NCI-H2029 (cell line): ENCODE results near the gene CAMTA1.
"Not testable (repeated sequence)": the region's sequence is repeated elsewhere in the genome, so short reads cannot be mapped to it uniquely, and the experiment has no call there.

Experiments
- DNase-seq: peaks from one replicate; lab custom pipeline; 2025; lab: John Stamatoyannopoulos, UW

The CAMTA1 gene

DNA sequence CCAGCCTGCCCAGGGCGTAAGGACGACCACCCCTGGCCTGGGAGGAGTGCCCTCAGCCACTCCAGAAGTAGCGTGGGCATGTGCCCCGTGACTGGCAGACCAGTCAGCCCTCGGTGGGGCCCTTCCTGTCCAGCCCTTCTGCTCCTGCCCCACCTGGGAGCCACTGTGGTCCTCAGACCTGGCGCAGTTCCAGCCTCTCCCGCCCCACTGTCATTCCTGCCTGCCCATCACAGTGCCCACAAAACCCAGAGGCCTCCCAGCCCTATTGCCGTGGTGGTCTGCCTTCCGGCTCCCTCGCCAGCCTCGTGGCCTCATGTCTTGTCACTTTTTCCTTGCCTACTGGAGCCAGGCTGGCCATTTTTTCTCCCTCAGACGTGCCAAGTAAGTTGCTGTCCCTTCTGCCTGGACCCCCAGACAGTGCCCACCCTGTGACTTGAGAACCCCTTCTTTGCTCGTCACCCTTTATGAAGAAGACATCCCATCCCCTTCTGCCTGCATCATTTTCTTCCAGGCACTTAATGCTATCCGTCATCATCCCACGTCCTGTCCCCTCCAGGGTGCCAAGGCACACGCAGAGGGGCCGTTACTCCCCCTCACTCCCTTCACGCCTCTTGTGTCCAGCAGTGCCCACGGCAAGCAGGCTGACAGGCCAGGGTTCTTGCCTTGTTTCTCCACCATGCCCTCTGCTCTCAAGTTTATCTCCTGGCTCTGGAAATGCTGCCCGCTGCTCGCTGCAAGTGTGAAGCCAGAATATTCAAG is 122.6 kb downstream of the CAMTA1 start:
- no peak for DNase-seq

DNA sequence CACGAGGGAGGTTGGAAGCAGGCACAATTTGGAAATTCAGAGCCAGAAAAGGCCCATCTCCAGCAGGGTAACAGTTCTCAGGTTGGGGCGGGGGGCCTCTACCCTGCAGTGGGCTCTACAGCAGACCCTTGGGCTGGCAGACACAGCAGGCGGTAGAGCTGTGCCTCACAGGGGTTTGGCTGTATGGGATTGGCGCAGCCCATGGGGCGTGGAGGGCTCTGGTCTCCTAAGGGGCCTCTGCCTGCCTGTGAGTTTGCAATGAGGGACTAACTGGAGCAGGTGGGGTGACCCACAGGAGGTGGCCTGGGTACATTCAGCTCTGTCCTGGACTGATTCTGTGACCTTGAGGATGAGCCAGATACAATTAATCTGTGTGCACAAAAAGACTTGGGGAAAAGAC is 124.1 kb downstream of the CAMTA1 start:
- no peak for DNase-seq

DNA sequence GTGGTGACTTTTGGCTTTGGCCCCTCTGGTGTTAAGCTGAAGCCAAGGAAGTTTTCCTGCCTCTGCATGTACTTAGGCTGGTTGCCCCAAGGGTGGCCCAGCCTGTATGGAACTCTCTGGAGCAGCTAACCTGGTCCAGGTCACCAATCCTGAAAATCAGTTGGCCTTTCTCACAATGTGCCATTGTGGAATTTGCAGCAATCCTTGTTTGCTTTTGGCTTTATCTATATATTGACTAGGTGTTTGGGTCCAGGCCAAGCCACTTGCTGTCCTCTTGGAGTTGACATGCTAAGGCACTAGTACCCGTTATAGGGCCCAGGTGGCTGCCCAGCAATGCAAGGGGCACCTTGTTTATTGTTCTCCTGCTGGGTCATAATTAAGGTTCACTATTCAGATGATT is 124.6 kb downstream of the CAMTA1 start:
- DNase-seq: no peak

DNA sequence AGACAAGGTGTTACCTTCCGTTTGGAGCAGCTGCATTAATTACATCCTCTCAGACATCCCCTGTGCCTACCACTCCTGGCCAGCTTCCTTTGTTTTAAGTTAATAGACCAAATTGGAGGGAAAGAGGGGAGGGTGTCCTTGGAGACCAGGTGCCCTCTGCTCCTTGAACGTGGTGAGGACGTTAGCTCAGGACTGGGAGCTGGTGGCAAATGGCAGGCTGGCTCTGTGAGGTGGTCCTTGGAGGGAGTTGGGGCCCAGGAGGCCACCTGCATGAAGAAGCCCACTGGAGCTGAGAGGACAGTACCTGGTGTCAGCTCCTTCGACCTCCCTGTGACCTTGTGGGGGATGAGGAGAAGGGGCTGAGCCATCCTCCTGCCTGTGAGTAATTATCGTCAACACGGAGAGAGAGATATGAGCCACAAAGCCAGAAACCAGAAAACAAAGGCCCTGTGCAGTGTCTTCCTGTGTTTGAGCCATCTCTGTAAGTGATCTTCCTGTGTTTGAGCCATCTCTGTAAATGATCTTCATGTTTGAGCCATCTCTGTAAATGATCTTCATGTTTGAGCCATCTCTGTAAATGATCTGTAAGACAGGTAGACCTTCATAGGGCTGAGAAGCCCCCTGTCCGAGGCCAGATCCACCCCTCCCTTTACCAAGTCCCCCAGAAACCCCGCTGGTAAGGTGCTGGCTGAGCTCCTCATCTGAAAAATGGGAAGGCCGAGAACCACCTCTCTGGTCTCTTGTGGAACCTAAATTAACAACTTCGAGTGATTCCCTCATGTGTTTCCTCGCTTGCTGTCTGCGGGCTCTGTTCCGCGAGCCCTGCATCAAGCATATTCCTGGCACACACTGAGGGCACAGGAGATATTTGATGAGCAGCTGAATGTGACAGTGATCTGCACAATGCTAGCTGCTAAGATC is 126.0 kb downstream of the CAMTA1 start:
- DNase-seq: no peak

DNA sequence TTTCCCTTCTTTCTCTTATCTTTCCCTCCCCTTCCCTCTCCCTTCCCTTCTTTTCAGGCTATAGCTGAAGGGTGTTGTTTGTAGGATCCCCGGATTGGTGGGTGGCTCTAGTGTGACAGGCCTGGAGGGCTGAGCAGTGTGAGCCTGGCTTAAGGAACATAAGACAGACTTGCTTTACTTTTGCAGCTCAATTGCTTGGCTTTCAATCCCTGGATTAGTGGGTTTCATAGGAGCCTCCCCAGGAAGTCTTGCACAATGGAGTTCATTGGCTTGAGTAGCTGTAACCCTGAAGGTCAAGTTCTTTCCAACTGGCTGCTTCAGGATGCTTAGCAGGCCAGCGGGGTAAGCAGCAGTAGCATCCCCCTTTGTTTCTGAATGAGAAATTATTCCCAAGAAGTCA is 126.7 kb downstream of the CAMTA1 start:
- DNase-seq: no peak

DNA sequence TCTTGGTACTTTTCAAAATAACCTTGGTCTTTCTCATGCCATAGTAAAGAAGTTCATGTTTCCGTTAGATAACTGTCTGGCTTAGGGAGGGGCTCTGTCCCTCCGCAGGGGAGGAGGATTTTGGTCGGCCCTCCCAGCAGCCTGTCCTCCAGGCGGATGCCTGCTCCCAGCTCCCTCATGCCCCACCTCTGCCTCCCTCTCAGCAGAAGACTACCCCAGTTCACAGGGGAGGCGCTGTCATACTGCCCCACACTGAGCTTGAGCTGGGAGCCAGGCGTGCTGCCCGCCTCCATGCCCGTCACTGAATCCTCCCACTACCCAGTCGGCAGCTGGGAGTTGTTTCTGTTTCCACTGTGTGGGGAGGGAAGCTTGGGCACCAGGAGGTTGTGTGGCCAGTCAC is 127.3 kb downstream of the CAMTA1 start:
- DNase-seq: no peak

DNA sequence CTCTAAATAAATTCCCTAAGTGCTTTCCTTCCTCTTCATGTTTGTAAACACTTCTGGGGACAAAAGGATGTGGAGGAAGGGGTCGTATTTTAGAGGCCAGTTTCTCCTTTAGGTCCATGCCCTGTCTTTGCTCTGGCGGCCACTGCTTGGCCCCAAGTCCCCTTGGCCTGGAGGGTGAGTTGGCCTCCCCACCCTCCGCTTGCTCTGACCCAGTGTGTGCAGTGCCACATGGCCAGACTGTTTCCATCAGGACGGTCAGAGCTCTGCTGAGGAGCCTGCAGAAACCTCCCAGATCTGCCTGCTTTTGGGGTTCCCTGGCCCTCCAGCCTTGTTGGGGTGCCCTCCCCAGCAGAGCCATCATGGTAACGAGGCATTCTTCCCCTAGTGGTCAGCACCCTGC is 127.8 kb downstream of the CAMTA1 start:
- DNase-seq: no peak

DNA sequence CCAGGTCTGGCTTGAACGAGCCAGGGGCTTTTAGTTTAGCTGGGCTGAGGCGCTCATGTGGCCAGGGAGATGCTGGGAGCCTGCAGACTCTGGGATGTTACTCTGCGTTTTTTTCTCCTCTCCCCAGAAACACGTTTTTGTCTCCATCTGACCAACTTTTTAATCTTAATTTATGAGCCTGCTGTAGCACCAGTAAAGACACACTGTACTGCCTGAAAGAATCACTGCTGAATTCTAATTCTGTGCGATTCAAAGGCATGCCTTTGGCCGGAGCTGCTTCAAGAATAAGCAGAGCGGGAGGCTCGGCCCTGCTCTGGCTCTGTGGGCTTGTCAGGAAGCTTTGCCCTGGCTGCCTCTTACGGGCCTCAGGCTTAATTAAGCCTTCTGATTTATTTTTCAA is 129.5 kb downstream of the CAMTA1 start:
- DNase-seq: no peak

DNA sequence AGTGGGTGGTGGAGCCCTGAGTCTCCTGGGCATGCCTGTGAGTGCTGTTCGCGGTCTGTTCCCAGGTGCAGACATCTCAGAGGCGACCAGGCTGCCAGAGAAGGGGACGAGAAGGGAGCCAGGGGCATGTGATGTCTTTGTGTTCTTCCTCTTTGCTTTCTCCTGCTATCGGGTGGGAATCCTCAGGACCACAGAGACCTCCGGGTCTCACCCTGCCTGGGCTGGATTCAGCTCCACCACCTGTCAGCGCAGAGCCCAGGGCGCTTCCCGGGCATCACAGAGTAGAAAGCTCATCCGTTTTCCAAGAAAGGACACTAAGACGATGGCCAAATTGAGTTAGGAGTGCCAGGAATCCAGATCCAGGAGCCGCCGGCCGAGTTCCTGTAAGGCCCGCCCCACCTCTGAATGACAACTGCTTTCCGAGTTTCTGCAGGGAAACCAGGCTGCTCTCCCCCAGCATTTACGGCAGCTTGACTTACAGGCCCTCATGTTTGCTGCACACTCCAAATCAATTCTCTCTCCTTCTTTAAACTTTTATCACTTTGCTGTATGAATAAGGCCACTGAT is 130.8 kb downstream of the CAMTA1 start:
- no peak for DNase-seq

DNA sequence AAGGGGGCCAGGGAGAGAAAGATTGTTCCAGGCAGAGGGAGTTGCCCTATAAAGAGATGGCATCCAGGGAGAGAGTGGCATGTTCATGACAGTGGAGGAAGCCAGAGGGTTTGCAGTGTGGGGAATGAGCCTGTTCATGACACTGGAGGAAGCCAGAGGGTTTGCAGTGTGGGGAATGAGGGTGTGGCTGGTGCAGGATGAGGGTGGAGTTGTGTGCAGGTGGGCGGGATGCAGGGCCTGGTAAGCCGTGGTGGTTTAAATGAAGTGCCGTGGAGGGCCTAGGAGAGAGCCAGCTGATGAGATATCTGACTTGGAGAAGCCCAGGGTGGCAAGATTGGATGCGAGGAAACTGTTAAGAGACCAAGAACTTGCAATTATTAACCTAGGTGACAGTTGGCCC is 131.8 kb downstream of the CAMTA1 start:
- no peak for DNase-seq

DNA sequence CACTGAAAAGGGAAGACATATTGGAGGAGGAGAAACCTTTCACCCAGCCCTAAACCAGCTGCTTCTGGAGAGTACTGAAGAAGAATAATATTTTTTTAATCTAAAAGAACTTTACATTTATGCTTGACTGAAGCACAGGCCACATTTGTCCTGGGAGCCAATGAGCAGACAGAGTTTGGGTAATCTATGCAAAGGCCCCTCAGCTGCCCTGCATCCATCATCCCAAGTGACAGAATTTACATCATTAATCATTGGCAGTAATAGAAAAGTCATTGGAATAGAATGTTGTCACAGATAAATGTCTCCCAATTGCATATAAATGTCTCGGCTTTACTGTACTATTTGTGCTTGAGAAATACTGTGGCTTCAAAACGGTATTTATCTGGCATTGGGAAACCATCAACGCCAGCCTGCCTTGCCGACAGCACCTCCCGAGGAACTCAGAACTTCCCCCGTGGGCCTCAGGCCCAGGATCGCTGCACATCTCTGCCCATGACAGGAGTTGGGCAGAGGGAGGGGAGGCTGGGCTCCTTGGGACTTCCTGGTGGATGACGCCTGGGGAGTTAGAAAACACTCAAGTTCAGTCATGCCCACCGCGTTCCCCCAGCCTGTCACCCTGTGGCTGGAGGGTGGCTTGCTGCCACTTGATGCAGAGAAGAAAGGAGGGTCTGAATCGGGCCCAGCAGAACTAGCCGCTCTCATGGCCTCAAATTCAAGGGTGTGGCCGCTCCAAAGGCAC is 133.1 kb downstream of the CAMTA1 start:
- DNase-seq: no peak

DNA sequence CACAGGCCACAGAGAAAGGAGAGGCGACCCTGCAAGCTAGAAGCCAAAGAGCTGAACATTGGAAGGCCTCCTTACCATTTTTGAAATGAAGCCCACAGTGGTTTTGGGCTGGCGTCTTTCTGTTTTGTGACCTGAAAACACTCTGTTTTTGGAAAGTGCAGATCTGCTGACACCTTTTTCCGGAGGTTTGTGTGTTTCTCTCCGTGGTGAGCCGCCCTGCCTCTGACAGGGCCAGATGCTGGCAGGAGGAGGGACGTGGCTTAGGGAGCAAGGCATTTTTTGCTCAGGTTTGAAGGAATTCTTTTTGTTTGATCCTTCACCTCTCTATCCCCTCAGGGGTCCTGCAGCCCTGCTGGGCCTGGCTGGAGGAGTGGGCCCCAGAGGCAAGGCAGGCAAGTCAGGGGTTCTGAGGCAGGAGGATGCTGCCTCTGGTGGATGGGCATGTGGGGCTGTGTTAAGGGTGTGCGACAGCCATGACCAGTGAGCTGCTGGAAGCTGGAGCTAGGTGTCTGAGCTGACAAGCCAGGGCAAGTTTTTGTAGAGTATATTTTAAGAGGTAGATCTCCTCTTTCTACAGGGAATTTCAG is 133.8 kb downstream of the CAMTA1 start:
- DNase-seq: no peak

DNA sequence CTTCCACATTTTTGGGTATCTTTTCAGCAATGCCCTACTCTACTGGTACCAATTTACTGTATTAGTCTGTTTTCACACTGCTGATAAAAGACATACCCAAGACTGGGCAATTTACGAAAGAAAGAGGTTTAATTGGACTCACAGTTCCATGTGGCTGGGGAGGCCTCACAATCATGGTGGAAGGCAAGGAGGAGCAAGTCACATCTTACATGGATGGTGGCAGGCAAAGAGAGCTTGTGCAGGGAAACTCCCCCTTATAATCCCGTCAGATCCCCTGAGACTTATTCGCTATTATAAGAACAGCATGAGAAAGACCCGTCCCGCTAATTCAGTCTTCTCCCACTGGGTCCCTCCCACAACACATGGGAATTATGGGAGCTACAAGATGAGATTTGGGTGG is 136.3 kb downstream of the CAMTA1 start:
- not testable (repeated sequence) for DNase-seq

DNA sequence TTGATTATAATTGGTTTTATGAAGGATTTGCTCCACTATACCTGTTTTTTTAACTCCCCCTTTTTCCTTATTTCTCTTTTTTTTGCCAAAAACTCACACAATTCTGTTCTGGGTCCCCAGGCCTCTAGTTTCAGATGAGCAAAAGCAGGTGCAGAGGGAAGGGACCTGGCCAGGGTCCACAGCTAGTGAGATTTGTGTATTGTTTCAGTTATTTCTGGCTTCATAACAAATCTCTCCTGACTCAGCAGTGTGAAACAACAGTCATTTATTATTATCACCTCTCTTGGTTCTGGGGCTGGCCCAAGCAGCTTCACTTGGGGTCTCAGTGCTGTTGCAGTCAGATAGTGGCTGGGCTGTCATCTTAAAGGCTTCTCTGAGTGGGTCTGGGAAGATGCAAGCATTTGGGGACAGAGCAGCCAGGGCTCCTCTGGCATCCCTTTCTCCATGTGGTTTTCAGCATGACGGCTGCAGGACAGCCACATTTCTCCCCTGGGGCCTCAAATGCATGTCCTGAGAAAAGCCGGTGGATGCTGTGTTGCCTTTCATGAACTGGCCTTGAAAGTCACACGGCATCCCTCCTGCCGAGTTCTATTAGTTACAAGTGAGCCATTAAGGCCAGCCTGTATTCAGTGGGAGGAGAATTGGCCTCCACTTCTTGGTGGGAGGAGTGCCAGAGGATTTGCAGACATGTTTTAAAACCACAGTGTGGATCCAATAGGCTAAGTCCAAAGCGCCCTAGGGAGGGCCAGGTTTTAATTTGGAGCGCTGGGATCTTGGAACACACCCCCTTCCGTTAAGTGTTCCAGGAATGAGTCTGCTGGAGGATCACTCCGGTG is 137.1 kb downstream of the CAMTA1 start:
- DNase-seq: no peak

DNA sequence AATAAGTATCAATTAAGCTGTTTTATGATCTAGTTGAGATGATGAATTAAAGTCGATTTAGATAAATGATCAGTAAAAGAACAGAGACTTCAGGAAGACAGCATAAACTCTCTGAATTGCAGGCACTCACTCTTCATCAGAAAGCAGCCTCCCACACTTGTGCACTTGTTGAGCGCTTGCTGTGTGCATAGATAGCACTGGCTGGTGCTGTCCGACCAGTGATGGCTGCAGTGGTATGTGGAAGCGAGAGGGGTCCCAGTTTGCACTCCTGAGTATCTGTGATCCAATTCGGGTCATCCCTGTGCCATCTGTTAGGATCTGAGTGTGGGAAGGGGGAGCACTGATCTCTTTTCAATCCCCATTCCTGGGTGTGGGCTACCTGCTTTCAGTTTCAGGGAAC is 137.8 kb downstream of the CAMTA1 start:
- no peak for DNase-seq

DNA sequence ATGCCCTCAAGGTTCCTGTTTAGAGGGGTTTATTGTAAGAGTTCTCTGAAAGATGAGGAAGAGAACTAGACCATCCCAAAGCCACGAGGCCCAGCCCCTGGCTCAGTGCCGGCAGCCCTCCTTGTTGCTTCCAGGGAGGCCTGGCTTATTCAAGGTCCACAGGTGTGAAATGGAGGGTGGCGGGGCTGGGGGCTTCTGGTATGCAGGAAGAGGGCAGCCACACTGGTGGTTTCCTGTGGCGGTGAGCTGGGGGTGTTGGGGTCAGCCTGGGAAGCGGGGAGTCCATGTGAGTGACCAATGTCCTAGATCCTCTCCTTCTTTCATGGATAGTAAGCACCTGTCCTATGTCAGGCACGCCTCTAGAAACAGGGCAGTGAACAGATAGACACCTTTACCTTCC is 138.2 kb downstream of the CAMTA1 start:
- no peak for DNase-seq

DNA sequence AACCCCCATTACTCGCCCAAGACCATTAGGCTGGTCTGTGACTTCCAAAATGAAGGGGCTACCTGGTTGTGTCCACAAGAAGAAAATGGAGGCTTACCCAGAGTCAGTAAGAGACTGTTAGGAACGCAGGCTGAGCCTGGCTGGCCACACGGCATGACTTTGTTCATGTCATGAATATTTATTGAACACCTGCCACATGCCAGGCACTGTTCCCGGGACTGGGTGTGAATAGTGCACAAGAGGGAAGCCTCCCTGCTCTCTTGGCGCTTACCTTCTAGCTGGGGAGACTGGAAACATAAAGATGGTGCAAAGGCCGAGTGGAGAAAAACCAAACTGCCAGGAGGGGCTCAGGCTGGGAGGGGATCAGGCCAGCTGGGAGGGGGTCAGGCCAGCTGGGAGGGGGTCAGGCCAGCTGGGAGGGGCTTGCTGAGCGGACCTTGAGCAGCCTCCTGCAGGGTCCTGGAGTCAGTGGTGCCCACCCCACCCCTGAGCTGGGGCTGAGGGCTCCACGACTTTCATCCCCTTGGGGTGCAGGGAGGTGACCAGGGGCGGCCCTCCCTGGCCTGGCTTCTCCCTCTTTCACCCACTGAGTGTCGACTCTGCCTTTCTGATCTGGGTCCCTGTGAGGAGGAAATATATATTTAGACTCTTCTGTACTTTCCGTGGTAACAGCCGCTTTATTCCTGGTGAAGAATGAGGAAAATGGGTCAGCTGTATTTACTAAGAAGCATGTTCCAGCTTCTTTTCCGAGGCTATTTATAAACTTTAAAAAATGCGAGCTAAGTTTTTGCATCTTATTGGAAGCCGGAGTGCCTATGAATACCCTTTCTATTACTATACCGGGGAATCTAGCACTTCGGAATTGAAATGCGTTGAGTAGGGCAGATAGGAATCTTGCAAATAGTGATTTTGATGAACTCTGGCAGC is 139.0 kb downstream of the CAMTA1 start:
- no peak for DNase-seq

DNA sequence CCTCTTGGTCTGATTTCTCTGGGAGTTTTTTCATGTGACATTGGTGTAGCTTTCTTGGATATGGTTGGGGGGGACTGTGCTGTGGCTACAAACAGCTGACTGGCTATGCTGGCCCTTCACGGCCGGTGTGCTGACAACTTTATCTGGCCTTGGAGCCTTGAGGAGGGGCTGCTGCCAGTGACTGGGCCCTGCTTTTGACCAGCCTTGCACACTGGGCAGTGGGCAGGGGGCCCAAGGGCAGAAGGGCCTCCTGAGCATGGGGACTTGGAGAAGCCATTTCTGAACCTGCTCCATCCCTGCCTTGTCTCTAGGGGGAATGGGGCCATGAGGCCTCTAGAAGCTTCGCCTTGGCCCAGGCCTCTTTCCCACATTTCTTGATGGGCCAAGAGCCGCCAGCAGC is 139.6 kb downstream of the CAMTA1 start:
- DNase-seq: no peak

DNA sequence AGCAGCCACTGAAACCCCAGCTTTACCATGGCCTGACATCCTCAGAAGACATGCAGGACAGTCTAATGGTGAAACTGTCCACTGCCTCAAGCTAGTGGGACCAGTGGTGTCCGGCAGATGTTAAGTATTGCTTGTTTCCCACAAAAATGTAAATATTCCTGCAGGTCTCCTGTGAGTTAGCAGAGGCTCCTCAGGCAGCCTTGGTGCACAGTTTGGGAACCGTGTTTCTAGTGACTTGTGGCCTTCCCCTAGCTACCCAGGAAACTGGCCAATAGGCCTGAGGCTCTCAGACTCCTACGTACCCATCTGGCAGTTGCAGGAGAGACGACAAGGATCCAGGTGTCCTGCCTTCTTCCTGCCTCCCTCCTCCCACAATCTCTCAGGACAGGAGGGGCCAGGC is 142.4 kb downstream of the CAMTA1 start:
- DNase-seq: no peak
